Activated T-cell treated with anti-CD3 and anti-CD28 coated beads, Interleukin-2, amount 50 U/mL, for 4 hours (primary cell): Measurements from ENCODE around the gene TPPP. TPM values are rescaled to one million over a fixed set of nuclear protein-coding genes. Genes with fewer than 3 reads are reported as not detected.
"Not testable (repeated sequence)": the region's sequence is repeated elsewhere in the genome, so short reads cannot be mapped to it uniquely, and the experiment has no call there.

Experiments
- ATAC-seq, 2 donors: fragments of 200-7000 bp; cut with Tn5 transposase; one replicate each; pipeline ENCODE4 v1.10.0; 2021
- DNase-seq: peaks from one replicate; pipeline ENCODE4 v3.0.0-alpha.2; 2020
- H3K27me3 Mint-ChIP-seq: one replicate; pipeline ENCODE4 v1.8.0; 2021; ENCODE audit warnings: low read depth, mixed read lengths
- H3K36me3 Mint-ChIP-seq: one replicate; pipeline ENCODE4 v1.8.0; 2022; ENCODE audit warnings: mixed read lengths; ENCODE audit not compliant: insufficient read depth
- H3K4me1 Mint-ChIP-seq: one replicate; pipeline ENCODE4 v1.8.0; 2021; ENCODE audit warnings: low read depth, mixed read lengths
- H3K4me3 Mint-ChIP-seq: one replicate; pipeline ENCODE4 v1.8.0; 2021; ENCODE audit warnings: mild to moderate bottlenecking, moderate library complexity, mixed read lengths
- H3K9me3 Mint-ChIP-seq: one replicate; pipeline ENCODE4 v1.8.0; 2021; ENCODE audit warnings: mixed read lengths
- total RNA-seq, 3 donors: library from RNA; stranded (reverse); gene quantifications; one replicate each; pipeline ENCODE4 v1.2.1, GENCODE V29; 2021

TPPP gene
- total RNA-seq, 3 donors from 2014 or later, result 0.08 to 0.19 (median 0.08) TPM

DNA sequence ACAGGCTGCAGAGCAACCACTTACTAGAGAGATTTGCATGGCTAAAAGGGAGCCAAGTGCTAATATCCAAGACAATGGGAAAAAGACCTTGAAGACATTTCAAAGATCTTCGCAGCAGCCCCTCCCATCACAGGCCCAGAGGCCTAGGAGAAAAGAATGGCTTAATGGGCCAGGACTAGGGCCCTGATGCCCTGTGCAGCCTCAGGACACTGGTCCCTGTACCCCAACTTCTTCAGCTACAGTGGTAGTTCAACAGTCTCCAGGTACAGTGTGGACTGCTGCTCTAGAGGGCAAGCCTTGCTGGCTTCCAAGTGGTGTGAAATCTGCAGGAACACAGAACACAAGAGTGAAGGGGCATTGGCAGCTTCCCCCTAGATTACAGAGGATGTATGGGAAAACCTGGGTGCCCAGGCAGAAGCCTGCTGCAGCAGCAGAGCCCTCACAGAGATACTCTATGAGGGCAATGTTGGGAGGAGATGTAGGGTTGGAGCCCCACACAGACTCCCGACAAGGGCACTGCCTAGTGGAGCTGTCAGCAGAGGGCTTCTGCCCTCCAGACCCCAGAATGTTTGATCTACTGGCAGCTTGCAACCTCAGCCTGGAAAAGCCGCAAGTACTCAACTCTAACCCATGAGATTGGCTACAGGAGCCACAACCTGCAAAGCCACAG lies 15.8 kb upstream of the TPPP start:
- ATAC-seq, H3K4me3 Mint-ChIP-seq, H3K4me1 Mint-ChIP-seq, H3K36me3 Mint-ChIP-seq, H3K27me3 Mint-ChIP-seq, DNase-seq, H3K9me3 Mint-ChIP-seq: not testable (repeated sequence)

DNA sequence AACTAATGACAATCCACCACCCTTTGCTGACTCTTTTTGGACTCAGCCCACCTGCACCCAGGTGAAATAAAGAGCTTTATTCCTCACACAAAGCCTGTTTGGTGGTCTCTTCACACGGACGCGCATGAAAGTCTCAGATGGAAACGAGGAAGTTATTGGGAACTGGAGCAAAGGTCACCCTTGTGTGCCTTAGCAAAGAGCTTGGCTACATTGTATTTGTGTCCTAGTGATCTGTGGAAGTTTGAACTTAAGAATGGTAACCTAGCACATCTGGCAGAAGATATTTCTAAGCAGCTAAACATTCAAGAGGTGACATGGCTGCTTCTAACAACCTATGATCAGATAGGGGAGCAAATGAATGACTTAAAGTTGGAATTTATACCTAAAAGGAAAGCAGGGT lies 15.2 kb upstream of the TPPP start:
- not testable (repeated sequence) for H3K36me3 Mint-ChIP-seq, H3K27me3 Mint-ChIP-seq, ATAC-seq, H3K4me1 Mint-ChIP-seq, H3K9me3 Mint-ChIP-seq, H3K4me3 Mint-ChIP-seq, DNase-seq

DNA sequence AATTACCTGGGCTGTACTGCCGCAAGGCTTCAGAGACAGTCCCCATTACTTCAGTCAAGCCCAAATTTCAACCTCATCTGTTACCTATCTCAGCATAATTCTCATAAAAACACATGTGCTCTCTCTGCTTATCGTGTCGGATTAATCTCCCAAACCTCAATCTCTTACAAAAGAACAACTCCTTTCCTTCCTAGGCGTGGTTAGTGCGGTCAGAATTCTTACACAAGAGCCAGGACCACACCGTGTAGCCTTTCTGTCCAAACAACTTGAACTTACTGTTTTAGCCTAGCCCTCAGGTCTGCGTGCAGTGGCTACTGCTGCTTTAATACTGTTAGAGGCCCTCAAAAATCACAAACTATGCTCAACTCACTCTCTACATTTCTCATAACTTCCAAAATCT lies 13.0 kb upstream of the TPPP start:
- H3K36me3 Mint-ChIP-seq, DNase-seq, H3K27me3 Mint-ChIP-seq, H3K4me3 Mint-ChIP-seq, H3K9me3 Mint-ChIP-seq, H3K4me1 Mint-ChIP-seq, ATAC-seq: not testable (repeated sequence)

- ATAC-seq, DNase-seq, H3K4me3 Mint-ChIP-seq: not testable (repeated sequence)
Observed at GRCh38 chr5:696753-697702, 3.9 kb upstream of the TPPP start.

DNA sequence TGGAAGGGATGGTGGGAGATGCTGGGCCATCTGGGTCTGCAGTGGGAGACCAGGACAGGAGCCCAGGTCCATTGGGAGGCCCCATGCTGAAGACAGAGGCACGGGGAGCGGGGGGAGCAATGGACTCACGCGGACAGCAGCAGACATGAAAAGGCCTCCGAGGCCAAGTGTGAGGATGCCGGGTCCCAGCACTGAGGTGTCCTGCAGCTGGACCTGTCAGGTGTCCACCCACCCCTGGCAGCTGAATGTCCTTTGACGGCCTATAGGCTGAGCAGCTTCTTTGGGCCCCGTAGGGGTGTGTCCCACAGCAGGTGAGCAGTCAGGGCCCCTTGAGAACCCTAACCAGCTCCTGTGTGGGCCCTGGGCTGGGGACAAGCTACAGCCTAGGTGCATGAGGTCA lies 3.0 kb upstream of the TPPP start:
- not testable (repeated sequence) for H3K27me3 Mint-ChIP-seq, H3K4me1 Mint-ChIP-seq, H3K36me3 Mint-ChIP-seq, H3K4me3 Mint-ChIP-seq, ATAC-seq, H3K9me3 Mint-ChIP-seq, DNase-seq

More at GRCh38 chr5:696753-697702, 3.9 kb upstream of the TPPP start:
- H3K4me1 Mint-ChIP-seq, H3K36me3 Mint-ChIP-seq, H3K27me3 Mint-ChIP-seq, H3K9me3 Mint-ChIP-seq: not testable (repeated sequence)

DNA sequence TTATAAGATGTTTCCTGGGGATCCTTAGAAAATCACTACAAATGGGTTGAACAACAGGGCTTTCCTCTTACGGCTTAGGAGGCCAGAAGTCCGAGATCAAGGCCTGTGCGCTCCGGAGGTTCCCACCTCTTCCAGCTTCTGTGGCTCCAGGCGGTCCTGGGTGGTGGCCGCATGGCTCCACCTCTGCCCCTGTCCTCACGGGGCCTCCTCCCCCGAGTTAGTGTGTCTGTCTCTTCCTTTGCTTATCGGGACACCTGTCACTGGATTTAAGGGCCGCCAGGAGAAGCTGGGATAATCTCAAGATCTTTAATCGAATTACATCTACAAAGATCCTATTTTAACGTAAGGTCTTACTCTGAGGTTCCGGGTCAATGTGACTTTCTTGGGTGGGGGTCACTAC lies 2.3 kb upstream of the TPPP start:
- H3K9me3 Mint-ChIP-seq, H3K36me3 Mint-ChIP-seq, H3K4me3 Mint-ChIP-seq, H3K4me1 Mint-ChIP-seq, H3K27me3 Mint-ChIP-seq, DNase-seq, ATAC-seq: not testable (repeated sequence)

DNA sequence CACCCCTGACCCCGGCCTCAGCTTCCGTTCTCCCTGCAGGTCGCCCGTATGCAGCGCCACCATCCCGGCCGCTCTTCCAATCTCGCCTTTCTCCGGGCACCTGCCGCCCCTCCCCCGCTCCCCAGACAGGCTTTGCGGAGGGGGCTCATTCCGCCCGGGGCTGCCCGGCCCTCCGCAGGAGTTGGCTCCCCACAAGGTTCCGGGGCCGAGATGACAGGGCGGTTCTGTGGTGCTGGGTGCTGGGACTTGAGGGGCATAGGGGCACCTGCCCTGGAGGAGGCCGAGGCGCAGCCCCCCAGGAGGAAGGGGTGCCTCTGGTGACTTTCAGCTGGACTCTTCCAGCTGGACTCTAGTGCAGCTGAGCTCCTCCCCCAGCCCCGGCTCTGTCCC lies 885 bp upstream of the TPPP start:
- not testable (repeated sequence) for DNase-seq, H3K36me3 Mint-ChIP-seq
- H3K4me3 Mint-ChIP-seq, result peak overlapping the region; percentile 26

GRCh38 chr5:692529-693041 lies 567 bp downstream of the TPPP start:
- H3K4me1 Mint-ChIP-seq, H3K36me3 Mint-ChIP-seq, DNase-seq, H3K9me3 Mint-ChIP-seq, H3K27me3 Mint-ChIP-seq: not testable (repeated sequence)
- peak overlapping the region; percentile 37 for H3K4me3 Mint-ChIP-seq
- peak in 1 of 2 donors; percentile 3 for ATAC-seq

More for the DNA sequence above, 885 bp upstream of the TPPP start:
- H3K9me3 Mint-ChIP-seq, H3K27me3 Mint-ChIP-seq, H3K4me1 Mint-ChIP-seq: not testable (repeated sequence)
- peak in 1 of 2 donors; percentile 11 for ATAC-seq

- Mint-ChIP-seq H3K4me1 (no peaks in the 10 kb centered on the region), H3K36me3 (peaks cover 3% of the 10 kb centered on the region), H3K27me3 (peaks cover 4% of the 10 kb centered on the region), H3K9me3 (peaks cover 3% of the 10 kb centered on the region), H3K4me3 (peak overlapping the region; percentile 37)
- DNase-seq, result no peak
- no peak for ATAC-seq
Observed at GRCh38 chr5:691817-692528, 1.2 kb downstream of the TPPP start.

- H3K9me3 Mint-ChIP-seq, H3K4me3 Mint-ChIP-seq, H3K27me3 Mint-ChIP-seq, ATAC-seq, DNase-seq, H3K36me3 Mint-ChIP-seq, H3K4me1 Mint-ChIP-seq: not testable (repeated sequence)
Observed at GRCh38 chr5:691049-691448, 2.1 kb downstream of the TPPP start.

GRCh38 chr5:690293-690692 lies 2.9 kb downstream of the TPPP start:
- H3K4me1 Mint-ChIP-seq, H3K4me3 Mint-ChIP-seq, H3K36me3 Mint-ChIP-seq, DNase-seq, H3K27me3 Mint-ChIP-seq, ATAC-seq, H3K9me3 Mint-ChIP-seq: not testable (repeated sequence)

GRCh38 chr5:688348-689010 lies 4.7 kb downstream of the TPPP start:
- DNase-seq, H3K27me3 Mint-ChIP-seq, H3K36me3 Mint-ChIP-seq: not testable (repeated sequence)

GRCh38 chr5:686936-687335 lies 6.2 kb downstream of the TPPP start:
- not testable (repeated sequence) for ATAC-seq, H3K4me3 Mint-ChIP-seq

More at GRCh38 chr5:688348-689010, 4.7 kb downstream of the TPPP start:
- not testable (repeated sequence) for H3K4me3 Mint-ChIP-seq, ATAC-seq, H3K4me1 Mint-ChIP-seq, H3K9me3 Mint-ChIP-seq

GRCh38 chr5:686172-686523 lies 7.0 kb downstream of the TPPP start:
- not testable (repeated sequence) for H3K4me1 Mint-ChIP-seq, ATAC-seq, H3K36me3 Mint-ChIP-seq, H3K27me3 Mint-ChIP-seq, DNase-seq, H3K9me3 Mint-ChIP-seq, H3K4me3 Mint-ChIP-seq

More at GRCh38 chr5:686936-687335, 6.2 kb downstream of the TPPP start:
- not testable (repeated sequence) for H3K27me3 Mint-ChIP-seq, DNase-seq, H3K36me3 Mint-ChIP-seq, H3K9me3 Mint-ChIP-seq, H3K4me1 Mint-ChIP-seq
